Activated T-helper 9 cell treated with anti-CD3 and anti-CD28 coated beads, Interleukin-2, amount 50 U/mL, for 16 hours (primary cell): ENCODE measurements around the gene FEN1.

ENCODE experiments used
- DNase-seq: peaks from one replicate; pipeline ENCODE4 v3.0.0-alpha.2; 2020; ENCODE audit warnings: low read depth

Gene FEN1

GRCh38 chr11:61792310-61793082 is at the start of gene FEN1, which contains the start of gene TMEM258:
FEN1 (plus strand) TSS chr11:61792911; CDS start chr11:61795362, 2,451 bp downstream.
TMEM258 (minus strand) TSS chr11:61792599; CDS start chr11:61792558, 41 bp downstream.
- DNase-seq = peak; percentile 79

GRCh38 chr11:61743486-61744095 is 49.1 kb upstream of the FEN1 start:
- DNase-seq = no peak

- no peak for DNase-seq
Measured at GRCh38 chr11:61744181-61744580, 48.5 kb upstream of the FEN1 start.

- no peak for DNase-seq
Measured at GRCh38 chr11:61744609-61745156, 48.0 kb upstream of the FEN1 start.

- DNase-seq = no peak
Measured at GRCh38 chr11:61745781-61746441, 46.8 kb upstream of the FEN1 start.

- no peak for DNase-seq
Measured at GRCh38 chr11:61746442-61747191, 46.1 kb upstream of the FEN1 start.

- peak; percentile 13 for DNase-seq
Measured at GRCh38 chr11:61747192-61747966, 45.3 kb upstream of the FEN1 start.

GRCh38 chr11:61747967-61748285 is 44.8 kb upstream of the FEN1 start:
- DNase-seq = no peak

GRCh38 chr11:61749591-61750217 is 43.0 kb upstream of the FEN1 start:
- no peak for DNase-seq

- no peak for DNase-seq
Measured at GRCh38 chr11:61750631-61751273, 42.0 kb upstream of the FEN1 start.

GRCh38 chr11:61751384-61751783 is 41.3 kb upstream of the FEN1 start:
- no peak for DNase-seq

- peak; percentile 49 for DNase-seq
Measured at GRCh38 chr11:61752117-61752924, 40.4 kb upstream of the FEN1 start, which contains the start of gene MYRF. MYRF (plus strand) TSS chr11:61752636; CDS start chr11:61752745, 109 bp downstream.

- no peak for DNase-seq
Measured at GRCh38 chr11:61752925-61753521, 39.7 kb upstream of the FEN1 start.

- no peak for DNase-seq
Measured at GRCh38 chr11:61753672-61754071, 39.0 kb upstream of the FEN1 start.

- DNase-seq = no peak
Measured at GRCh38 chr11:61754534-61755482, 37.9 kb upstream of the FEN1 start.

- no peak for DNase-seq
Measured at GRCh38 chr11:61756147-61756451, 36.6 kb upstream of the FEN1 start.

- DNase-seq = peak; percentile 21
Measured at GRCh38 chr11:61756452-61757212, 36.1 kb upstream of the FEN1 start.
